ENCODE results near the gene PKNOX1. TPM values are rescaled to one million over a fixed set of nuclear protein-coding genes. Genes with fewer than 3 reads are reported as not detected.

Gene PKNOX1
- total and polyA plus RNA-seq, 2 of the 13 experiments (the other 11 are each of a cell fraction or from before 2014, with no cell fraction given): 7.9 to 16.2 TPM

DNA sequence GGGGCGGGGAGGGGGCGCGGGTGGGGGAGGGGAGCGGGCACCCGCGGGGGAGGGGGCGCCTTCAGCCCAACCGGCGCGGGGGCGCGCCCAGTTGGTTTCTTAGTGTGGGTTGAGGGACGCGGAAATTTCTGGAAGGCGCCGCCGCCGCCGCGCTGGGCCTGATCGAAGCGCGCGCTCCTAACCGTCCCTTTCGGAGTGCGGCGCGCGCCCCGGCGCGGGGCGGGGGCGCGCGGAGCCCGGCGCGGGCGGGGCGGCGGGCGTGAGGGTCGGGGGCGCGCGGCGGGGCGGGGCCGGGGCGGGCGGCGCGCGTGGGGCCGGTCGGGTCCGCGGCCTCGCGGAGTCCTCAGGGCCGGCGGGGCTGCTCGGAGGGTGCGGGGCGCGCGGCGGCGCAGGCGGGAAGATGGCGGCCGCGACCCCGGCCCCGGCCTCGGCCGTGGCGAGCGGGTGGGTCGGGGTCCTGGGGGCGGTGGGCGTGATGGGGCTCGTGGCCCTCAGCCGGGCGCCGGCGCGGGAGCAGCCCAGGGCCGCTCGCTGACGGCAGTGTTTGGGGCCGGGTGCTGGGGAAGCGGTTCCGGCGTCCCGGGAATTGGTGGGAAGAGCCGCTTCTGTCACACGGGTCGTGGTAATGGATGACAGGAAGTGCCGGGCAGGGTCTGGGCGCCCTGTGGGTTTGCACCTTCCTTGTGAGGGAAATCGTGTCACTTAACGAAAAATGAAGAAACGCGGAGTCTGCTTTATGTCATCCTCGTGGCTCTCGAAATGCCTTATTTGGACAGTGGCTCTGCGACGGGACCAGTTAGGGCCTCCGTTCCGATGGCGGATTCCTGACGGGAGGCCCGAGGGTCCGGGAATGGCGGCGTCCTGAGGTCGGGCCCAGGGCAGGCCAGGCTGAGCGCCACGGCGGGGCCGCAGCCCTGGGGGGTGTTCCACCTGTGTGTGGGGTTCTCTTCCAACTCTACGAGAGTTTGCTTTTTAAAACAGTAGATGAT is 764 bp downstream of the PKNOX1 start (continued):
- no peak for TF ChIP-seq ZFP82 (CRISPR knock-in tag; IDR thresholded peaks at IDR 0.05; ENCODE audit: borderline replicate concordance)

DNA sequence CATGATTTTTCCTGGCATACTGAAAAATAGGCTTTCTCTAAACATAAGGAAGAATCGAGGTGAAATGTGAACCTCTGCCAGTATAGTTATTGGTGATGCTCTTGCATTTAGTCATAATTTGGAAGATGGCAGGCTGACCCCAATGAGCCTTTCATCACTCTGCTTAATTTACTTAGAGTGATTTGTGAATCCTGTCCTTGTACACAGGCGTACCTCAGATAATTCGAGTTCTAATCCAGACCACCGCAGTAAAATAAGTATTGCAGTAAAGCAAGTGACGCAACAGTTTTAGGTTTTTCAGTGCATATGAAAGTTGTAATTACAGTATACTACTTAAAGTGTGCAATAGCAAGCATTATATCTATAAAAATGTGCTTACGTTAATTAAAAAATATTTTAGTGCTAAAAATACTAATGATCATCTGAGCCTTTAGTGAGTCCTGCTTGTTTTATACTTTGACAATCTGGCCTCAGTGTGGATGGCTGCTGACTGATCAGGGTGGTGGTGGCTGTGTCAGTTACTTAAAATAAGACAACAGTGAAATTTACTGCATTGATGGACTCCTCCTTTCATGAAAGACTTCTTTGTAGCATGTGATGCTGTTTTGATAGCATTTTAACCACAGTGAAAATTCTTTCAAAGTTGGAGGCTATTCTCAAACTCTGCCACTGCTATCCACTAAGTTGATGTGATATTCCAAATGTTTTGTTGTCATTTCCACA is 1.7 kb downstream of the PKNOX1 start:
- Histone ChIP-seq H3K9me3 (ENCODE audit: low read length) (no peaks in the 10 kb centered on the region), H3K79me2 (ENCODE audit: insufficient read depth, low read length) (peaks cover 35% of the 10 kb centered on the region), H3K4me3 (replicated peaks in 1 of 3; ENCODE audit: insufficient read depth in 1 of 3, low read depth in 2 of 3, low read length in 3 of 3) (peak overlapping the region; percentile 65 to 86 (median 84)), H2AFZ (ENCODE audit: low read length) (no peak overlapping the region), H3K36me3 (replicated peaks in 1 of 2; ENCODE audit: control insufficient read depth in 1 of 2, insufficient read depth in 2 of 2, low read length in 2 of 2) (no peaks in the 10 kb centered on the region), H3K4me1 (ENCODE audit: insufficient read depth, low read length) (peaks cover 54% of the 10 kb centered on the region), H3K27ac (ENCODE audit: extremely low read length, insufficient read depth, low read length) (peak overlapping the region; percentile 87), H3K4me2 (ENCODE audit: low read depth, low read length) (peak overlapping the region; percentile 89), H3K27me3 (ENCODE audit: control insufficient read depth in 1 of 2, insufficient read depth in 2 of 2, low read length in 2 of 2) (no peaks in the 10 kb centered on the region; a peak in 1 of 5 replicates), H3K9ac (ENCODE audit: insufficient read depth, low read depth, low read length) (peak overlapping the region; percentile 86), H4K20me1 (ENCODE audit: insufficient read depth, low read length) (no peaks in the 10 kb centered on the region)
- in situ Hi-C loops (cut with HindIII; ENCODE audit: extremely low pct_ligation_motif_present, low pct_unique_long_range_greater_than_20kb) (no loop called here), intact Hi-C loops (cut with micrococcal nuclease; ENCODE audit: unreplicated experiment) (no loop called here)
- CTCF ChIA-PET (ENCODE audit: low intra/inter-chr PET ratio, low total read pairs): no interaction called here
- POLR2A ChIA-PET: no interaction called here
- no TSS peak for BruUV-seq (replicated peaks)
- ATAC-seq (no peak), FAIRE-seq (no peak), DNase-seq (ENCODE audit: low spot score) (no peak)
- TF ChIP-seq NFKB2 (CRISPR knock-in tag; IDR thresholded peaks at IDR 0.05; ENCODE audit: borderline replicate concordance) (no peak), CREB1 (IDR thresholded peaks at IDR 0.05) (no peak), CREB1 (CRISPR knock-in tag; IDR thresholded peaks at IDR 0.05) (no peak), GFI1 (CRISPR knock-in tag; IDR thresholded peaks at IDR 0.05; ENCODE audit: borderline replicate concordance) (0 out of 2 replicates have a peak, but pooled peaks have one; percentile 6), HNF4A (CRISPR knock-in tag; IDR thresholded peaks at IDR 0.05) (no peak), ZNF782 (CRISPR knock-in tag; IDR thresholded peaks at IDR 0.05; ENCODE audit: borderline replicate concordance) (no peak), ZNF644 (CRISPR knock-in tag; IDR thresholded peaks at IDR 0.05; ENCODE audit: low read depth) (no peak), CCDC6 (CRISPR knock-in tag; IDR thresholded peaks at IDR 0.05) (no peak)
- TF ChIP-seq, protein P1, sequence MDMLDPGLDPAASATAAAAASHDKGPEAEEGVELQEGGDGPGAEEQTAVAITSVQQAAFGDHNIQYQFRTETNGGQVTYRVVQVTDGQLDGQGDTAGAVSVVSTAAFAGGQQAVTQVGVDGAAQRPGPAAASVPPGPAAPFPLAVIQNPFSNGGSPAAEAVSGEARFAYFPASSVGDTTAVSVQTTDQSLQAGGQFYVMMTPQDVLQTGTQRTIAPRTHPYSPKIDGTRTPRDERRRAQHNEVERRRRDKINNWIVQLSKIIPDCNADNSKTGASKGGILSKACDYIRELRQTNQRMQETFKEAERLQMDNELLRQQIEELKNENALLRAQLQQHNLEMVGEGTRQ (IDR thresholded peaks at IDR 0.05; ENCODE audit: low read depth, low read length): no peak
- TF ChIP-seq, protein P1 (CRISPR knock-in tag; IDR thresholded peaks at IDR 0.05; ENCODE audit: borderline replicate concordance): 0 out of 2 replicates have a peak, but pooled peaks have one; percentile 23
- 38% methylated on average over 6 of the region's 6 CpGs for WGBS (ENCODE audit: low lambda C conversion rate)
